ENCODE results near the gene CDK9.
"Not testable (repeated sequence)": the region's sequence is repeated elsewhere in the genome, so short reads cannot be mapped to it uniquely, and the experiment has no call there.

The CDK9 gene

DNA sequence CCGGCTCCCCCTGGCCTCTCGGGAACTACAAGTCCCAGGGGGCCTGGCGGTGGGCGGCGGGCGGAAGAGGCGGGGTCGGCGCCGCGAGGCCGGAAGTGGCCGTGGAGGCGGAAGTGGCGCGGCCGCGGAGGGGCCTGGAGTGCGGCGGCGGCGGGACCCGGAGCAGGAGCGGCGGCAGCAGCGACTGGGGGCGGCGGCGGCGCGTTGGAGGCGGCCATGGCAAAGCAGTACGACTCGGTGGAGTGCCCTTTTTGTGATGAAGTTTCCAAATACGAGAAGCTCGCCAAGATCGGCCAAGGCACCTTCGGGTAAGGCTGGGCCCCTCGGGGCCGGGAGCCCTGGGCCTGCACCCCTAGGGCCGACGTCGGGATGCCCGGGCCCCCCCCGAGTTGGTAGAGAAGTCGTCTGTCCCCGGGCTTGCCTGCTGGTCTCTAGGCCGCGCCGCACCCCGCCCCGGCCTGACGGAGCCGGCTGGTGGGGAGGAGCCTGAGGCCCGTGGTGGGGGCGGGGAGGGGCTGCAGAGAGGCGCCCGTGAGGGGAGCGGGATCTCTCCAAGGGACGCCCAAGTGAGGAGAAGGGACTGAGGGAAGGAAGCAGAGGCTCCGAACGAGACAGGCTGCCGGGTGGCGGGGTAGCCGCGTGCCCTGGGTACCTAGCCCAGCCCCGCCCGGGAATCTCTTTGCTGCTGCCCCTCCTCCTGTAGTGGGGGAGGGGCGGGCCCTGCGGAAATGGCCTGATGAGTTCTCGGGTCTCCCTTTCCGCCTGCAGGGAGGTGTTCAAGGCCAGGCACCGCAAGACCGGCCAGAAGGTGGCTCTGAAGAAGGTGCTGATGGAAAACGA lies at the start of gene CDK9:
Gene CDK9 (plus strand): TSS at position 102 of the 840 bp plus-strand sequence. CDS start 115 bp downstream, at position 217.
- no peak for FAIRE-seq

DNA sequence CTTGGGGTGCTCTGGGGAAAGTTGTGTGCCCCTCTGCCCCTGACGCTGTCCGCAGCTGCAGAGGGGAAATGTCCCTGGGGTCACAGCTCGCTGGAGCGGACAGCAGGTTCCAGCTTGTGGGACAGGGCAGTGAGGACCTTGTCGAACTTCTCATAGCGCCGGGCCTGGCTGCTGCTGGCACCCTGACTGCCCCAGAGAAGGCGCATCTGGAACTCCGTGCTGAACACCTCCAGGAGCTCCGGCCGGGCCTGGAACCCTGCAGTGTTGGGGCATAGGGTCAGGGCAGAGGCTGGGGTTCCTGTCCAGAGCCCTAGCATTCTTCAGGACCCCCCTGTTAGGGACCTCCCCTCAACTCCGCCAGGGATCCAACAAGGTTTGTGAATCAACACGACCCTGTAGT lies 47.2 kb upstream of the CDK9 start:
- no peak for FAIRE-seq

DNA sequence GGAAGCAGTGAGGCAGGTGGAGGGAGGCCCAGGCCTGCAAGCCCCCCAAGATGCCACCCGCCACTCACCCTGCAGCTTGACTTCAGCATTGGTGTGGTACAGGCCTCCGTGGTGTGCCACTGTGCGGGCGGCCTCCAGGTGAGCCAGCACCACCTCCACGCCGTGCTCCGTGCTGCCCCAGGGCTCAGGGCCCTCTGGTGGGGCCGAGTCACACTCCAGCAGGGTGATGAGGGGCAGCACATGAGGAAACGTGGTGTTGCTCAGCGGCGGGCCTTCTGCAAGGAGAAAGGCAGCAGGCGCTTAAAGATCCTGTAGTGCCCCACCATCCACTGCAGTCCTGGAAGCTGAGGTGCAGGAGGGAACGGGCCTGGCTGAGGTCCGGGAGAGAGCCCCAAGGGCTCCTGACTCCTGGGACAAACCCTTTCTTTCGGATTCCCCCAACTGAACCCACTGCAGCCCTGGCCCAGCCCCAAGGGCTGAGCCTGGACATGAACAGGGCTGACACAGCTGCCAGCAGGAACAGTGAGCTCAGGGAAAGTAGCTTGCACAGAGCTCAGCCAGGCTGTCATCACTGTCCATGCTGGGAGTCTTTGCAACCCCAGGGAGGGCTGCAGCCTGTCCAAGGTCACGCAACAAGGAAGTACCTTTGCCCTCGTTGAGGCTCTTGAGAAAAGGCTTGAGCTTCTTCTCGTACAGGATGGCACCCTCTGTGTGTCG lies 46.1 kb upstream of the CDK9 start:
- no peak for FAIRE-seq

DNA sequence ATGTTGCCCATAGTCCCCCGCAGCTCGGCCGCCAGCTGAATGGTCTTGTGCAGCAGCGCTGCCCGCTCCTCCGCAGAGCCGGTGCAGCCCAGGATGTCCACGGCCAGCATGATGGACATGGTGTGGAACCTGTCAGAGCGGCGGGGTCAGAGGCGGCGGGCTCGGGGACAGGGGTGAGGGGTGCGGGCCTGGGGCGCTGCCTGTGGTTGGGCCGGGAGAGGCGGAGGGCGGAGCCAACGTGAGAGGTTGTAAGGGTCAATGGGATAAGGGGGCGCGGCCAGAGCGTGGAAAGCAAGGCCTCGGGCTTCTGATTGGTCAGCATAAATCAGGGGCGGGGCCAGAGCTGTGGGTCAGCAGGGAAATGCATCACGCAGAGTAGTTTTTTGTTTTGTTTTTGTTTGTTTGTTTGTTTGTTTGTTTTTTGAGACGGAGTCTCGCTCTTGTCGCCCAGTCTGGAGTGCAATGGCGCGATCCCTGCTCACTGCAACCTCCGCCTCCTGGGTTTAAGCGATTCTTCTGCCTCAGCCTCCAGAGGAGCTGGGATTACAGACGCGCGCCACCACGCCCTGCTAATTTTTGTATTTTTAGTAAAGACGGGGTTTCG lies 43.9 kb upstream of the CDK9 start:
- no peak for FAIRE-seq

DNA sequence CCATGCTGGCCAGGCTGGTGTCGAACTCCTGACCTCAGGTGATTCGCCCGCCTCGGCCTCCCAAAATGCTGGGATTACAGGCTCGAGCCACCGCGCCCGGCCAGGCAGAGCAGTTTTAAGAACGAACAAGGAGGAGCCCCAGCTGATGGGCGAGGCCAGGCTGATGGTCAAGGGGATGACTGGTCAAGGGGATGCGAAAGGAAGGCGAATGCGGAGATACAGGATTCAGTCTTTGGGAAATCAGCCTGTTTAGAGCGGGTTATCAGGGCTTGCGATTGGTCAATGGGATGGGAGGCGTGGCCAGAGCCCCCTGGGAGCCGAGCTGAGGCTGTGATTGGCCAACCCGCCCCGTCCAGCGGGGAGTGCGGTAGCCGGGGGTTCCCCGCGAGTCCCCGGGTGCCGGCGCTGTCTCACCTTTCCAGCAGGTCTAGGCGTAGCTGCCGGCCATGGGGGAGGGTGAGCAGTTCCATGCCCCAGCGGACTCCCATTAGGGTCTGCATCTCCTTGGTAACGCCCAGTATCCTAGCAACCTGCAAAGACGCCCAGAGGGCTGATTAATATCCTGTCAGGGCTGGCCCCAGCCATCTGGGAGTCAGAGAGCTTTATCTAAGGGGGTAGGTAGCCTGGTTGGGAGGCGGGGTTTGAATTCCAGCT lies 43.3 kb upstream of the CDK9 start:
- FAIRE-seq, result no peak

DNA sequence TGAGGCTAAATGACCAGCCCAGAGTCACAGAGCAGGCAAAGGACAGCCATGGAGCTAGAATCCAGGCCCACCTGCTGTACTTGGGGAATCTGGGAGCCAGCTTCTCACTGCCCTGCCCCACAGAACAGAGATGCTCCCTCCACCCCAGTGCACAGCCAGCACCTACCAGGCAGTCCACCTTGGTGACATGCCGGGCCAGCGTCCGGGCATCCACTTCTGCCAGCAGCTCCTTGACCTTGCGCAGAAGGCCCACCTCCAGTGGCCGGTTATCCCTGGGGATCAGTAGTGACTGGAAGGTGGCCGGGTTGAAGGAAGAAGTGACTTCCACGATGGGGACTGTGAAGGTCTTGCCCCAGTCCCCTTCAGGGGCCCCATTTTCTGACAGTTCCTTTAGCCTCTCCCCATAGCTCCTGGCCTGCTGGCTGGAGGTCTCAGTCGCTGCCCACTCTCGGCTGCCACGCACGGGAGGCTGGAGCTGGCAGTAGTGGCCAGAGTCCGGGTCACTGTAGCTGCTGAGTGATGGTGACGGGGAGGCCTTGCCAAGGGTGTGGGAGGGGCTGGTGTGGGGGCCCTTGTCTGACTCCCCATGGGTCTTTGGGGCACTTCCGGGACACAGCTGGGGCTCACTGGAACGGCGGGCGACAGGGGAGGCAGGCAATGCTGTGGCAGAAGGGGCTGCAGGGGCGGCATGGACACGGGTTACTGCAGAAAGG lies 41.3 kb upstream of the CDK9 start:
- FAIRE-seq, result no peak

DNA sequence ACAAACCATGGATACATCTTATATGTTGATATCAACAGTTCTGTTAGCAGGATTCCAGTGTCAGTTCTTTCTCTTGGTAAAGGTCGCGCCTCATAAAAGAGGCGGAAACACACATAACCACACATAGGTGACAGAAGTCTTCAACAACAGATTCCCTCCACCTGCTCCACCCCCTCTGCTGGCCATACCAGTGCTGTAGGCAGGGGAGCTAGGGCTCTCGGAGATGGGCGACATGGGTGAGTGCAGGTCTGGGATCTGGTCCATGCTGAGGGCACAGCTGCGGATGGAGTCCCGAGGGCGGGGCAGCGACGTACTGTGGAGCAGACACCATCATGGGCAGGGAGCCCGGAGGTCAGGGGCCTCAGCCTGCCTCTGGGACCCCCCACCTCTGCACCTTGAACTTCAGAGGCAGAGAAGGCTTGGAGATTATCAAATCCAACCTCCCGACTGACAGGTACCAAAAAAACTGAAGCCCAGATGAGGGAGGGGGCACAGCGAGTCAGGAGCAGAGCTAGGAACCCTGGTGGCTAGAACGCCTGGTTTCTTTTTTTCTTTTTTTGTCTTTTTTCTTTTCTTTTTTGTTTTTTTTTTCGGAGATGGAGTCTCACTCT lies 38.8 kb upstream of the CDK9 start:
- FAIRE-seq, result no peak

DNA sequence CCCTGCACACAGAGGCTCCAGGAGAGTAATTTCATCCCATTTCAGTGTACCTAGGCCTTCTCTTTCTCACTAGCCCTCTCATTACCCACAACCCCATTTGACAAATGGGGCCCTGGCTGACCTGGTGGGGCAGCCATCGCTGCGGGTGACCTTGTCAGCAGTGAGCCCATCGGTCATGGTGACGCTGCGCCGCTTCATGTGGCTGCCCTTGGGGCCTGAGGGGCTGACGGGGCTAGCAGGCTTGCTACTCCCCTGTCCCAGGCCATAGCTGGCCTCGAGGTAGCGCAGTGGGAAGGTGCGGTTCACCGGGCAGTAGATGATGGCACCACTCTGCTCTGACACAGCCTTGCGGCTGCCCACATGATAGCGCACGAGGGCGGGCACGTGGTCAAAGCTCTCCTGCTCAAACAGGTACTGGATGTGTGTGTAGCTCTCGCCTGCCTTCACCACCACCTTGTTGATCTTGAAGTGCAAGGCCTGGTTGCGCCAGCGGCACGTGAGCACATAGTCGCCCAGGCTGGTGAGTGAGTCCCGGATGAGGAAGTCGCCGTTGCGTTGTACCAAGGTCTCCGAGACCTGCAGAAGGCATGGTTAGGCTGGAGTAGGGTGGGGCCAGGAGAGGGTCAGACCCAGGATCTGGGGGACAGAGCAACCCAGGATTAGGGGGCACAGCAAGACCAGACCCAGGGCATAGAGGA lies 36.6 kb upstream of the CDK9 start:
- no peak for FAIRE-seq

DNA sequence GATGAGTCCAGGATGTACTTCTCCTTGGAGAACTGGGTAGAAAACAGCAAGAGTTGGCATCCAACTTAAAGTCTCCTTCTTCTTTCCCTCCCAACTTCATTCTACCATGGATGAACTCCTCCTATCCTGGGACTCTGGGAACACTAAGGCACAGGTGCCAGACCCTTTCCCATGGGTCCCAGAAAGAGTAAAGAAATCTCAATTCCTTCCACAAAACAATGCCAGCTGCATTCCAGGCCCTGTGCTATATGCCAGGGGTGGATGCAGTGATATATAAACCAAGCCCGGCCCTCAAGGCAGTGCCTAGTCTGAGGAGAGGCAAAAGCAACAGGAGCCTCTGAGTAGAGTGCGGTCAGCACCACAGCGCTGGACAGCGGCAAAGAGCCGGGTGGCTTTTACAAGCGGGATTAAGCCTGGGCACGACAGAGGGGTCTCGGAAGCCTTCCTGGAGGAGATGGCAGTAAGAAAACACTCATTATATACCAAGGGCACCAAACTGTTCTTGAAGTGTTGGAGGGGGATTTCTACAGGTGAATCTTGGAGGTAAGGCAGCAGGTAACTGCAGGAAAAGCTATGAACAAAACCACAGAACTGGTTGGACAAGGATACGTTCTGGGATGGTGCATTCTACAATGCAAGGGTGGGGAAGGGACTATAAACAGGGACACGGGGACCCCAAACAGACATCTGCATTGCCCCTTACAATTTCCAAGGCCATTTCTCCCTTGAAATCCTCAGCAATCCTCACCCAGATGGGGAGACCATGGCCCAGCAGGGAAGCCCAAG lies 34.4 kb upstream of the CDK9 start:
- FAIRE-seq, result no peak

DNA sequence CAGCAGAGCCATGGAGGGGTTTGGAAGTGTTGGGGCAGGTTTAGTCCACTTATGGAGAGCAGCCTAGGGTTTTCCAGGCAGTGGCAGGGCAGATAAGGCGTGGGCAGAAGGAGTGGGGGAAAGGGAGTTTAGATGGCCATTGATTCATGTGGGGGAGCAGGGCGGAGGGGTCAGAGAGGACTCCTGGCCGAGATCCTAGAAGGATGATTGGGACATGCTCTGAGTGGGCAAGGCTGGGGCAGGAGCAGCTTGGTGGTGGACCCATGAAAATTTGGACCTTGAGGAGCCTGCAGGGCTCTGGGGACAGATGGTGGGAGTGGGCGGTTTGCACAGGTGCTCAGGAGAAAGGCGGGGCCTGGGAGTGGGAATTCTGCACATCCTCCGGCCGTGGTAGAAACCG lies 32.7 kb upstream of the CDK9 start:
- no peak for FAIRE-seq

DNA sequence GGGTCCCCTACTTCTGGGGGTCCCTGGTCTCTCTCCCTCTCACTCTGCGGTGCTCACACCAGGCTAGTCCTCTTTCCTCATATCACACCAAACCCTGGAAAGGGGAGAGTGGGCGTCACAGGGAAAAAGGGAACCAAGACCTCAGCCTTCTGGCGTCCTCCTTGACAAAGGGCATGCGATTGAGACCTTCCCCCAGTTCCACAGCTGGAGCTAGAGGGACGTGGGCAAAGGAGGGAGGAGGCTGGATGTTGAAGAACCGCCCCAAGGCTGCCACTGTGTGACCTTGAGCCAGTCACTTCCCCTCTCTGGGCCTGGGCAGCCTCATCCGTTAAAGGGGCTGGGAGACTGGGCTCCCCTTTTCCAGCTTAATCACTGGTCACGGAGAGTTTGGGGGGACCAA lies 32.2 kb upstream of the CDK9 start:
- no peak for FAIRE-seq

DNA sequence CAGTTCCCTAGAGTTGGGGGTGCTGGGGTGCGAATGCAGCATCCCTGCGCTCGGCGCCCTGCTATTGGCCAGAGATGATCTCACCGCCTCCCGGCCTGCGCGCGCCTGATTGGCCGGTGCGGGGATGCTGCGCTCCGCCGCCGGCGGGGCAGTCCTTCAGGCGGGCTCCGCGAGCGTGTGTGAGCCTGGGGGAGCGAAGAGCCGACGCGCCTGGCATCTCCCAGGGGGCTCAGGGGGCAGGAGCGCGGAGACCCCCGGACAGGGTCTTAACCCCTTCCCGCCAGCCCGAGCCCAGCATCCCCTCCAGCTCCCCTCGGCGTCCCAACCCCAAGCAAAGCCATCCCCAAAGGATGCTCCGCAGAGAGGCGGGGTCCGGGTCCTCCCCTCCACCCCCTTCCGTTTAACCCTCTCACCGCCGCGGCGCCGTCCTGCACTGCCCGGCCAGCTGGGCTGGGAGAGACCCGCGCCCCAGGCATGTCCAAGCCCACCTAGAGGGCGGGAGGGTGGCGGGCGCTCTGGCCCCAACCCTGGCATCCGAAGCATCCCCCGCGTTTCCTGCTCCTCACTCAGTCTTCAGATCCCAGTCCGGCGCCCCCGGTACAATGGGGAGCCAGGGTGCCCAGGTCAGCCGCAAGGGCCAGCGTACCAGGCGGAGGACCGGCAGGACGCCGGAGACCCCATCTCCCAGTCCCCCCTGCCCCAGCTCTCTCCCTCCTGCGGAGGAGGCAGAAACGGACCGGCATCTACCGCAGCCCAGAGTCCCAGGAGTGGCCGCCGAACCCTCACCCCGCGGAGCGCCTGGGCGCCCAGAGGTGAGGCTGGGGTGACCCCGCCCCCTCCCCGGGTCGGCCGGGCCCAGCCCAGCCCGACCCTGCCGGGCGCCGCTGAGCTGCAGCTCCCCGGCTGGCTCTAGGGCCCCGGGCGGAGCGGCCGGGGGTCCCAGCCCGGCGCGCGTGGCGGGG lies 31.5 kb upstream of the CDK9 start:
- no peak for FAIRE-seq

DNA sequence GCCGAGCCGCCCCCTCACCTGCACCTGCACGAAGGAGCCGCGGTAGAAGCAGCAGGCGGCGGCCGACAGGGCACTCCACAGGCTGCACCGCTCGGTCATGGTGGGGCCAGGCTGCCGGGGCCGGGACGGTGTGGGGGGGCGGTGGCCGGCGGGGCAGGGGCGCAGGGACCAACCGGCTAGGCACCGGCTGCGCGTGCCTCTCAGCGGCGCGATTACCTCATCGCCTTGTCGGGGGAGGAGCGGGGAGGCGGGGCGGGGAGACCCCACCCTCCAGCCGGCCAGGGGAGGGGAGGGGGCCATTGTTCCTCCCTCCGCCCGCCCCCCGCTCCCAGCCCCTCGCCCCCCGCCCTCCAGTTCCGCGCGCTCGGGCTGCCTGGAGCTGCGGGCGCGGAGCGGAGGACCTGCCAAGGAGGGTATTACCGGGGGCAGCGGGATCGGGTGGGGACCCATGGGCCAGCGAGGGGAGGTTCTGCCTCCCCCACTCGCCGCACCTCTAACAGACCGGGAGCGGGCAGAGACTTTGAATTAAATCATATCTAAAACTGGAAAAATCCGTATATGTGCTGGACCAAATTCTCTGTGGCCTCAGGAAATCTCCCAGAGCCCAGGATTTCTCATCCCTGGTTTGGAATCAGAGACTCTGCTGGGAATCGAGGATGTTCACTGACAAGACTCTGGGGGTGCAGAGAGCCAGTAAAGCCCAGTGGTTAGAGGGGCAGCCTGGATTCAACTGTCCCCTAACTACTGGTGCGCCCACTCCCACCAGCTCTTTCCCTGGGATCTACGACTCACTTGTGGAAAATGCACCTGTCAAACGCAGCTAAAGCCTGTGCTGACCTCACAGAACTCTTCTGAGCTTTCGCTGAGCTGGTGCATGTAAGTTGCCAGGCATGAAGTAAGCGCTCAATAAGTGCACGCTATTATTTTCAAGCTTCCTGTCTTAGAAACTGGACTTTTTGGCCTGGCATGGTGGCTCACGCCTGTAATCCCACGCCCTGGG lies 30.5 kb upstream of the CDK9 start:
- no peak for FAIRE-seq

DNA sequence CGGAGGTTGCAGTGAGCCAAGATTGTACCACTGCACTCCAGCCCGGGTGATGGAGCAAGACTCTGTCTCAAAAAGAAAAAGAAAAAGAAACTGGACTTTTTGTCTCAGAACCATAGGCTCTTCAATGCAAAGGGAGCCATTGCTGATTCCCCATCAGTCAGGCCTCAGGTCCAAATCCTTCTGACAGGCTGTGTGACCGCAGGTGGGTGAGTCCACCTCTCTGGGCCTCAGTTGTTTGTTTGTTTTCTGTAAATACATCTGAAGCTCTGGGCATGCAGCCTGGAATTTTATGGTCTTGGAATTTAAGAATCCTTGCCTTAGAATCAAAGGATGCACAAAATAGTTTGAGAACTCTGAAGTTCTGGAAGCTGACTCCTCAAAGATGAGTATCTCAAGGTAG lies 29.6 kb upstream of the CDK9 start:
- no peak for FAIRE-seq

DNA sequence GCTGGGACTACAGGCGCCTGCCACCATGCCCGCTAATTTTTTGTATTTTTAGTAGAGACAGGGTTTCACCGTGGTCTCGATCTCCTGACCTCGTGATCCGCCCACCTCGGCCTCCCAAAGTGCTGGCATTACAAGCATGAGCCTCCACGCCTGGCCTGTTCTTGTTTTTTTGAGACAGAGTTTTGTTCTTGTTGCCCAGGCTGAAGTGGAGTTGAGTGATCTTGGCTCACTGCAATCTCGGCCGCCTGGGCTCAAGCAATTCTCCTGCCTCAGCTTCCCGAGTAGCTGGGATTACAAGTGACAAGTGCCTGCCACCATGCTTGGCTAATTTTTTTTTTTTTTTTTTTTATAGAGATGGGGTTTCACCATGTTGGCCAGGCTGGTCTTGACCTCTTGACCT lies 29.1 kb upstream of the CDK9 start:
- FAIRE-seq, result not testable (repeated sequence)

DNA sequence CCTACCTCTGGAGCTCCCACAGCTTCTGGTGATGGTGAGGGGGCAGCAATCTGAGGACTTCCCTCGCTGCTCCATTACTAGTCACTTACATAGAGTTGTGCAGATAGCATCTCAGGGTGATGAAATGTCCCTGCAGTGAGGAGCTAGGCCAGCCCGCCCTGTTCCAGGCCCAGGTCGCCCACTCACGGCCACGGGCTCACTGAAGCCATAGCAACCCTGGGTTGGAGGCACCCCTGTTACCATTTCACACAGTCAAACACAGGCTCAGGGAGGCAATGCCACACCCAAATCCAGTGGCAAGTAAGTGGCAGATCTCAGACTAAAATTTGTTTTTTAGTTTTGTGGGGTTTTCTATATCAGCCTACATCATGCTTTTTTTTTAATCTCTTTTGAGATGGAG lies 27.0 kb upstream of the CDK9 start:
- no peak for FAIRE-seq

DNA sequence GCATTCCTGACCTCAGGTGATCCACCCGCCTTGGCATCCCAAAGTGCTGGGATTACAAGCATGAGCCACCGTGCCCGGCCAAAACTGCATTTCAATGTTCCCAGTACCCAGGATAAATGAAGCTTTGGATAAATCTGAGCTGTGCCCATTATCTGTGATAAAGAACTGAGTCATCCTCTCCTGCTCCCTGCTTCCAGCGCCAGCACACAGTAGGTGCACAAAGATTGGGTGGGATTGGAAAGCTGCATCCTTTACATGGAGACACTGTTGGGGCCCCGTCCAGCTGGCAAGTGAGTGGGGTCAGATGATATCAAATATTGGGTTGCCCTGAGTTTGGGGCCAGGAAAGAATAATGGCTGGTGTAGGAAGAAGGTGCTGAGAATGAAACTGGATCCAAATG lies 24.8 kb upstream of the CDK9 start:
- no peak for FAIRE-seq

DNA sequence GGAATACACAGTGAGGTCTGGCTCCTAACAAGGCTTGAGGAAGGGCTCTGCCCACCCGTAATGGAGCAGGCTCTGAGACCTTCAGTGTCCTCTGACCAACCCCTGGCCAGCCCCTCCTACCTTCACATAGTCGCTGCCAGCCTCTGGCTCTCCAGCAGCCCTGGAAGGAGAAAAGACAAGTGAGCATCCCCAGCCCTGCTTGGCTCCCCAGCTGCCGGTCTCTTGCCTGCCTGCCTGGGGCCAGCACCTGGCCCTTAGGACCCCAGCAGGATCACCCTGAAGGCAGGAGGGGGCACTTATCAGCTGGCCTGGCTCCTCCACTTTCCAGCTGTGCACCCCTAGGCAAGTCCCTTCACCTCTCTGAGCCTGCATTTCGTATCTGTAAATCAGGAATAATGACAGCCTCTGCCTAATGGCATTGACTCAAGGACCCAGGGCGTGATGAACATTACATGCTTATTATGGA lies 24.3 kb upstream of the CDK9 start:
- FAIRE-seq, result no peak
